ENCODE results near the gene CARNS1. TPM values are rescaled to one million over a fixed set of nuclear protein-coding genes. Genes with fewer than 3 reads are reported as not detected.

Gene CARNS1
- polyA plus RNA-seq, 1 donor (not counting 4 experiments of a cell fraction or from before 2014, with no cell fraction given), result not detected

GRCh38 chr11:67463680-67464410 is 48.4 kb downstream of the CARNS1 start:
- Histone ChIP-seq H3K27me3 (ENCODE audit: control insufficient read depth, extremely low read depth, insufficient read depth, low read length) (no peaks in the 10 kb centered on the region), H3K9me3 (ENCODE audit: control insufficient read depth, low read depth, low read length) (no peaks in the 10 kb centered on the region), H3K27ac (ENCODE audit: control insufficient read depth, insufficient read depth, low read length) (peak overlapping the region; percentile 79), H3K79me2 (ENCODE audit: control insufficient read depth, insufficient read depth, low read length) (no peaks in the 10 kb centered on the region), H3K4me1 (ENCODE audit: control insufficient read depth, extremely low read depth, insufficient read depth, low read length) (peaks cover 25% of the 10 kb centered on the region), H3K36me3 (ENCODE audit: control insufficient read depth in 2 of 2, extremely low read depth in 1 of 2, insufficient read depth in 2 of 2, low read length in 2 of 2) (peaks cover 0 to 5% of the 10 kb centered on the region in 2 experiments), H3K4me3 (ENCODE audit: control insufficient read depth in 2 of 3, extremely low read depth in 1 of 3, insufficient read depth in 2 of 3, low read depth in 1 of 3, low read length in 3 of 3) (no peak overlapping the region), H2AFZ (ENCODE audit: control insufficient read depth, low read length) (peak overlapping the region; percentile 64), H3K4me2 (ENCODE audit: control insufficient read depth, extremely low read depth, insufficient read depth, low read depth, low read length) (peak overlapping the region; percentile 60), H3K9ac (ENCODE audit: control insufficient read depth, extremely low read depth, insufficient read depth, low read length) (peak overlapping the region; percentile 58), H3K9me1 (ENCODE audit: control insufficient read depth, extremely low read depth, insufficient read depth, low read length) (no peaks in the 10 kb centered on the region), H4K20me1 (ENCODE audit: control insufficient read depth, extremely low read depth, insufficient read depth, low read length) (no peaks in the 10 kb centered on the region)
- FAIRE-seq (peak; percentile 26), DNase-seq (ENCODE audit: low read depth, low spot score) (no peak)
- dilution Hi-C loops (cut with MboI; ENCODE audit: extremely low pct_ligation_motif_present, low sequenced_read_pairs), result no loop called here
- TF ChIP-seq EZH2 (IDR thresholded peaks at IDR 0.05; ENCODE audit: low read length) (no peak), CTCF (optimal IDR thresholded peaks at IDR 0.05 in 1 of 3, IDR thresholded peaks at IDR 0.05 in 1 of 3, conservative IDR thresholded peaks at IDR 0.05 in 1 of 3; ENCODE audit: extremely low read depth in 1 of 3, insufficient read depth in 2 of 3, low read length in 3 of 3) (no peak)

- Histone ChIP-seq H3K4me1 (ENCODE audit: control insufficient read depth, extremely low read depth, insufficient read depth, low read length) (peaks cover 25% of the 10 kb centered on the region), H3K4me2 (ENCODE audit: control insufficient read depth, extremely low read depth, insufficient read depth, low read depth, low read length) (peak overlapping the region; percentile 76), H3K36me3 (ENCODE audit: control insufficient read depth in 2 of 2, extremely low read depth in 1 of 2, insufficient read depth in 2 of 2, low read length in 2 of 2) (peaks cover 0 to 5% of the 10 kb centered on the region in 2 experiments), H3K4me3 (ENCODE audit: control insufficient read depth in 2 of 3, extremely low read depth in 1 of 3, insufficient read depth in 2 of 3, low read depth in 1 of 3, low read length in 3 of 3) (peak overlapping the region; percentile 45 to 73 (median 46)), H3K9ac (ENCODE audit: control insufficient read depth, extremely low read depth, insufficient read depth, low read length) (peak overlapping the region; percentile 64), H2AFZ (ENCODE audit: control insufficient read depth, low read length) (peak overlapping the region; percentile 64), H3K27ac (ENCODE audit: control insufficient read depth, insufficient read depth, low read length) (peak overlapping the region; percentile 79), H3K27me3 (ENCODE audit: control insufficient read depth, extremely low read depth, insufficient read depth, low read length) (no peaks in the 10 kb centered on the region), H3K9me3 (ENCODE audit: control insufficient read depth, low read depth, low read length) (no peaks in the 10 kb centered on the region), H3K79me2 (ENCODE audit: control insufficient read depth, insufficient read depth, low read length) (no peaks in the 10 kb centered on the region), H4K20me1 (ENCODE audit: control insufficient read depth, extremely low read depth, insufficient read depth, low read length) (no peaks in the 10 kb centered on the region), H3K9me1 (ENCODE audit: control insufficient read depth, extremely low read depth, insufficient read depth, low read length) (no peaks in the 10 kb centered on the region)
- dilution Hi-C loops (cut with MboI; ENCODE audit: extremely low pct_ligation_motif_present, low sequenced_read_pairs), result no loop called here
- DNase-seq (ENCODE audit: low read depth, low spot score) (no peak), FAIRE-seq (no peak)
- TF ChIP-seq EZH2 (IDR thresholded peaks at IDR 0.05; ENCODE audit: low read length) (no peak), CTCF (optimal IDR thresholded peaks at IDR 0.05 in 1 of 3, IDR thresholded peaks at IDR 0.05 in 1 of 3, conservative IDR thresholded peaks at IDR 0.05 in 1 of 3; ENCODE audit: extremely low read depth in 1 of 3, insufficient read depth in 2 of 3, low read length in 3 of 3) (no peak)
These were observed 49.1 kb downstream of the CARNS1 start for GRCh38 chr11:67464411-67465188.

Data from keratinocyte (primary cell).